HG03521 (cell line): ENCODE data around the gene PRSS27.

Experiments
- ATAC-seq: cut with Tn5 transposase; IDR thresholded peaks from one replicate; pipeline ENCODE4 v1.9.1; 2021; ENCODE audit warnings: mild to moderate bottlenecking, moderate library complexity; ENCODE audit not compliant: unreplicated experiment

Gene PRSS27

DNA sequence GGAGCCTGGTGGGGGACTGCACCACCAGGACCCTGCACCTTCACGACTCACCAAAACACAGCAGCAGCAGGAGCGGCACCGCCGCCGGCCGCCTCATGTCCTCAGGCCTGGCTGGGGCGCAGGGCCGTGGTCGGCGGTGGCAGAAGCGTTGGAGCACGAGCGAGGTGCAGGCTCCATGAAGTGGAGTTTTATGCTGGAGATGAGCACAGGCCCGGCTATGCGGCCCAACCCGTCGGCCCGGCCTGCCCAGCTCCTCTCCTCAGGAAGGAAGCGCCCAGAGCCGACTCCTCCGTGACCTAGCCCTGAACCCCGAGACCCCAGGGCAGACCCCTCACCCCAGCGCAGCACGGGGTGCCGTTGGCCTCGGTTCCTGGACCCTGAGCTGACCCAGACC lies at the start of gene PRSS27:
Gene PRSS27, minus strand, starts transcription at position 161 of the 394 bp plus-strand sequence. Its CDS starts 64 bp downstream, at position 97.
- ATAC-seq = no peak

DNA sequence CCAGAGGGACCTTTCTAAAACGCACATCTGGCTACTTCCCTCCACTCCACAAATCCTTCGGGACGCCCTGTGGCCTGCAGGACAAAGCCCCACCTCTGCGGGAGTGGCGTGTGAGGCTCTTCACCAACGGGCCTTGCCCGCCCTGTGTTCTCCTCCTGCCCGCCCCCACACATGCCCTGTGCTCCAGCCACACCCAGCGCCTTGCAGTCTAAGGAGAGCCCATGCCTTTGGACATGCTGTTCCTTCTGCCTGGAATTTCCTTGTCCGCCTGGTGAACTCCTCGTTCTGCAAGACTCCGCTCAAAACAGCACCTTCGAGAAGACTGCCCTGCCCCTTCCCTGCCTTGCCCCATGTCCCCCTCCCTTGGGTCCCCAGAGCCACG lies 49.6 kb upstream of the PRSS27 start:
- ATAC-seq = no peak

DNA sequence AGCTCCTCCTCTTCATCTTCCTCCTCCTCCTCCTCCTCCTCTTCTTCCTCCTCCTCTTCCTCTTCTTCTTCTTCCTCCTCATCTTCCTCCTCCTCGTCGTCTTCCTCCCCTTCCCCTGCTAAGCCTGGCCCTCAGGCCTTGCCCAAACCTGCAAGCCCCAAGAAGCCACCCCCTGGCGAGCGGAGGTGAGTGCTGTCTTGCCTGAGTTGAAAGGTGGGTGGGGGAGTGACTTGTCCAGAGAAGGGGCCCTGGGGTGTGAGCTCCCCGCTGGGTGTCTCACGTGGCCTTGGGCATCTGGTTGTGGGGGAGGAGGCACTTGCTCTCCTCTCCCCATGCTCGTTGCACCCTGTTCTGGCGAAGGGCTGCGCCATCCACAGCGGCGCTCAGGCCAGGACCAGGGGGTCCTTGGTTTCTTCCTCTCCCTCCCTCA lies 49.1 kb upstream of the PRSS27 start:
- ATAC-seq = no peak

DNA sequence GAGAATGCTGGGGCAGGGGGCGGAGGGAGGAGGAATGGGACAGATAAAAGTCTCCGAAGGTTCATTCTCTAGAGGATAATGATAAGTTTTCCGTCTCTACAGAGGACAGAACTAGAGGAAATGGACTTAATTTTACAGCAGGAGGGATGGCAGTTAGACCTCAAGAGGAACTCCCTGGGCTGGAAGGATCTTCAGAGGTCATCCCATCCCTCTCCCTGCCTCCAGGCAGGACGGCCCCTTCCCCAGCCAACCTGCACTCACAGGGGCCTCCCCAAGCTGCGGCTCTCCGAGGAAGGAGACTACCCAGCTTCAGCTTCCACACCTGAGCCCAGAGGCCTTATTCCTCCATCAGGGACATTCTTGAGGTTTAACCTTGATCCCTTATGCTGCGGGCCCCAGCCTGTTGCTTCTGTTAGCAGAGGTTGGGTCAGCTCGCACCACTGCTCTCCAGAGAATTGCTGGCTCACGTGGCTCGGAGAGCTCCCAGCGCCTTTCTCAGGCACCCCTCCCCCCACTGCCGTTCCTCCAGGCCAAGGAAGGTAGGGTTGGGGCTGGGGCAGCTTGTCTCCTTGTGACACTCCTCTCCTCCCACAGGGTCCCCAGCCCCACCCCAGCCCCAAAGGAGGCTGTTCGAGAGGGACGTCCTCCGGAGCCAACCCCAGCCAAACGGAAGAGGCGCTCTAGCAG lies 48.5 kb upstream of the PRSS27 start:
- ATAC-seq = no peak

DNA sequence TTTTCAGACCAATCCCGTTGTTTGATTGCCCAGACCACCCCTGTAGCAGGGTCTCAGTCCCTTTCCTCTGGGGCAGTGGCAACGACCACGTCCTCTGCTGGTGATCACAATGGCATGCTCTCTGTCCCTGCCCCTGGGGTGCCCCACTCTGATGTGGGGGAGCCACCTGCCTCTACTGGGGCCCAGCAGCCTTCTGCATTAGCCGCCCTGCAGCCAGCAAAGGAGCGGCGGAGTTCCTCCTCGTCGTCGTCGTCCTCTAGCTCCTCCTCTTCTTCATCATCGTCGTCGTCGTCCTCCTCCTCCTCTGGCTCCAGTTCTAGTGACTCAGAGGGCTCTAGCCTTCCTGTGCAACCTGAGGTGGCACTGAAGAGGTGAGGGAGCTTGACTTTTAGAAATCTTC lies 47.9 kb upstream of the PRSS27 start:
- no peak for ATAC-seq

DNA sequence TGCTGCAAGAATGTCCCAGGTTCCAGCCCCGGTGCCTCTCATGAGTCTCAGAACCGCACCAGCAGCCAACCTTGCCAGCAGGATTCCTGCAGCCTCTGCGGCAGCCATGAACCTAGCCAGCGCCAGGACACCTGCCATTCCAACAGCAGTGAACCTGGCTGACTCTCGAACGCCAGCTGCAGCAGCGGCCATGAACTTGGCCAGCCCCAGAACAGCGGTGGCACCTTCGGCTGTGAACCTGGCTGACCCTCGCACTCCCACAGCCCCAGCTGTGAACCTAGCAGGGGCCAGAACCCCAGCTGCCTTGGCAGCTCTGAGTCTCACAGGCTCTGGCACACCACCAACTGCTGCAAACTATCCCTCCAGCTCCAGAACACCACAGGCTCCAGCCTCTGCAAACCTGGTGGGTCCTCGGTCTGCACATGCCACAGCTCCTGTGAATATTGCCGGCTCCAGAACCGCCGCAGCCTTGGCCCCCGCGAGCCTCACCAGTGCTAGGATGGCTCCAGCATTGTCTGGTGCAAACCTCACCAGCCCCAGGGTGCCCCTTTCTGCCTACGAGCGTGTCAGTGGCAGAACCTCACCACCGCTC lies 47.2 kb upstream of the PRSS27 start:
- ATAC-seq = no peak

DNA sequence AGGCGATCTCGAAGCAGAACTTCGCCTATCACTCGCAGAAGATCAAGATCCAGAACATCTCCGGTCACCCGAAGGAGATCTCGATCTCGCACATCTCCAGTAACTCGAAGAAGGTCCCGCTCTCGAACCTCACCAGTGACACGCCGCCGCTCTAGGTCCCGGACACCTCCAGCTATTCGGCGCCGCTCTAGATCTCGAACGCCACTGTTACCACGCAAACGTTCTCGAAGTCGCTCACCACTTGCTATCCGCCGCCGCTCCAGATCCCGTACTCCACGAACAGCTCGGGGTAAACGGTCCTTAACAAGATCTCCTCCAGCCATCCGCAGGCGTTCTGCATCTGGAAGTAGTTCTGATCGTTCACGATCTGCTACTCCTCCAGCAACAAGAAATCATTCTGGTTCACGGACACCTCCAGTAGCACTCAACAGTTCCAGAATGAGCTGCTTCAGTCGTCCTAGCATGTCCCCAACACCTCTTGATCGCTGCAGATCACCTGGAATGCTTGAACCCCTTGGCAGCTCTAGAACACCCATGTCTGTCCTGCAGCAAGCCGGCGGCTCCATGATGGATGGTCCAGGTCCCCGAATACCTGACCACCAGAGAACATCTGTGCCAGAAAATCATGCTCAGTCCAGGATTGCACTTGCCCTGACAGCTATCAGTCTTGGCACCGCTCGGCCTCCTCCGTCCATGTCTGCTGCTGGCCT lies 46.6 kb upstream of the PRSS27 start:
- ATAC-seq = no peak

DNA sequence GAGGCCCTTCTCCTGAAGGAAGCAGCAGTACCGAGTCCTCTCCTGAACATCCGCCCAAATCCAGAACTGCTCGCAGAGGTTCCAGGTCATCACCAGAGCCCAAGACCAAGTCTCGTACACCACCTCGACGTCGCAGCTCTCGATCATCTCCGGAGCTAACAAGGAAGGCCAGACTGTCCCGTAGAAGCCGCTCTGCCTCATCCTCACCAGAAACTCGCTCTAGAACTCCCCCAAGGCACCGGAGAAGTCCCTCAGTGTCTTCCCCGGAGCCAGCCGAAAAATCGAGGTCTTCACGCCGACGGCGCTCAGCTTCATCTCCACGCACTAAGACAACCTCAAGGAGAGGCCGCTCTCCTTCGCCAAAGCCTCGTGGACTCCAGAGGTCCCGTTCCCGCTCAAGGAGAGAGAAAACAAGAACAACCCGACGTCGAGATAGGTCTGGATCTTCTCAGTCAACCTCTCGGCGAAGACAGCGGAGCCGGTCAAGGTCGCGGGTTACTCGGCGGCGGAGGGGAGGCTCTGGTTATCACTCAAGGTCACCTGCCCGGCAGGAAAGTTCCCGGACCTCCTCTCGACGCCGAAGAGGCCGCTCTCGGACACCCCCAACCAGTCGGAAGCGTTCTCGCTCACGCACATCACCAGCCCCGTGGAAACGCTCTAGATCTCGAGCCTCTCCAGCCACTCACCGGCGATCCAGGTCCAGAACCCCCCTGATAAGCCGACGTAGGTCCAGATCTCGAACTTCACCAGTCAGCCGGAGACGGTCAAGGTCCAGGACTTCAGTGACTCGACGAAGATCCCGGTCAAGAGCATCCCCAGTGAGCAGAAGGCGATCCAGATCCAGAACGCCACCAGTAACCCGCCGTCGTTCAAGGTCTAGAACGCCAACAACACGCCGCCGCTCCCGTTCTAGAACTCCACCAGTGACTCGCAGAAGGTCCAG lies 45.7 kb upstream of the PRSS27 start:
- ATAC-seq = no peak

DNA sequence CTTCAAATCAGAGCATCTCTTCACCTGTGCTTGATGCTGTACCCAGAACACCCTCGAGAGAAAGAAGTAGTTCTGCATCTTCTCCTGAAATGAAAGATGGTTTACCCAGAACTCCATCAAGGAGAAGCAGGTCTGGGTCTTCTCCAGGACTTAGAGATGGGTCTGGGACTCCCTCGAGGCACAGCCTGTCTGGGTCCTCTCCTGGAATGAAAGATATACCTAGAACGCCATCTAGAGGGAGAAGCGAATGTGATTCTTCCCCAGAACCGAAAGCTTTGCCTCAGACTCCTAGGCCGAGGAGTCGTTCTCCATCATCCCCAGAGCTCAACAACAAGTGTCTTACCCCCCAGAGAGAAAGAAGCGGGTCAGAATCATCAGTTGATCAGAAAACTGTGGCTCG lies 44.7 kb upstream of the PRSS27 start:
- no peak for ATAC-seq

DNA sequence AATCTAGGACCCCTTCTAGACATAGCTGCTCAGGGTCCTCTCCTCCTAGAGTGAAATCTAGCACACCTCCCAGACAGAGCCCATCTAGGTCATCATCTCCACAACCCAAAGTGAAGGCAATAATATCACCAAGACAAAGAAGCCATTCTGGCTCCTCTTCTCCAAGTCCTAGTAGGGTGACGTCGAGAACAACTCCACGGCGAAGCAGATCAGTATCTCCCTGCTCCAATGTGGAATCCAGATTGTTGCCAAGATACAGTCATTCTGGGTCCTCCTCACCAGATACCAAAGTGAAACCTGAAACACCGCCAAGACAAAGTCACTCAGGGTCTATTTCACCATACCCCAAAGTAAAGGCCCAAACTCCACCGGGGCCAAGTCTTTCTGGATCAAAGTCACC lies 43.1 kb upstream of the PRSS27 start:
- no peak for ATAC-seq

DNA sequence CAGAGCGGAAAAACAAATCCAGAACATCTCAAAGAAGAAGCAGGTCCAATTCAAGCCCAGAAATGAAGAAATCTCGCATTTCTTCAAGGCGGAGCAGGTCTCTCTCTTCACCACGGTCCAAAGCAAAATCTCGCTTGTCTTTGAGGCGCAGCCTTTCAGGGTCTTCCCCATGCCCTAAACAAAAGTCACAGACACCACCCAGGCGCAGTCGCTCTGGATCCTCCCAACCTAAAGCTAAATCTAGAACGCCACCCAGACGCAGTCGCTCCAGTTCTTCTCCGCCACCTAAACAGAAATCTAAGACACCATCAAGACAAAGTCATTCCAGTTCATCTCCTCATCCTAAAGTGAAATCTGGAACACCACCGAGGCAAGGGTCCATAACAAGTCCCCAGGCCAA lies 42.7 kb upstream of the PRSS27 start:
- no peak for ATAC-seq

DNA sequence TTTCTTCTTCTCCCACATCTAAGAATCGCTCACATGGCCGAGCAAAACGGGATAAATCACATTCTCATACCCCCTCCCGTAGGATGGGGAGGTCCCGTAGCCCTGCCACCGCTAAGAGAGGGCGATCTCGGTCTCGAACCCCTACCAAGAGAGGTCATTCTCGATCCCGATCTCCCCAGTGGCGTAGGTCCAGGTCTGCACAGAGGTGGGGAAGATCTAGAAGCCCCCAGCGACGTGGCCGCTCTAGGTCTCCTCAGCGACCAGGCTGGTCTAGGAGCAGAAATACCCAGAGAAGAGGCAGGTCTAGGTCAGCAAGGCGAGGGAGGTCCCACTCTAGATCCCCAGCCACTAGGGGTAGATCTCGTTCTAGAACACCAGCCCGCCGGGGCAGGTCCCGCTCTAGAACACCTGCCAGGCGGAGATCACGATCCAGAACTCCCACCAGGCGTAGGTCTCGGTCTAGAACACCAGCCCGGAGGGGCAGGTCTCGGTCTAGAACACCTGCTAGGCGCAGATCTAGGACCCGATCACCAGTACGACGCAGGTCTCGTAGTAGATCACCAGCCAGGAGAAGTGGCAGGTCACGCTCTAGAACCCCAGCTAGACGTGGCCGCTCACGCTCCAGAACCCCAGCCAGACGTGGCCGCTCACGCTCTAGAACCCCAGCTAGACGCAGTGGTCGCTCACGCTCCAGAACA lies 42.0 kb upstream of the PRSS27 start:
- no peak for ATAC-seq

DNA sequence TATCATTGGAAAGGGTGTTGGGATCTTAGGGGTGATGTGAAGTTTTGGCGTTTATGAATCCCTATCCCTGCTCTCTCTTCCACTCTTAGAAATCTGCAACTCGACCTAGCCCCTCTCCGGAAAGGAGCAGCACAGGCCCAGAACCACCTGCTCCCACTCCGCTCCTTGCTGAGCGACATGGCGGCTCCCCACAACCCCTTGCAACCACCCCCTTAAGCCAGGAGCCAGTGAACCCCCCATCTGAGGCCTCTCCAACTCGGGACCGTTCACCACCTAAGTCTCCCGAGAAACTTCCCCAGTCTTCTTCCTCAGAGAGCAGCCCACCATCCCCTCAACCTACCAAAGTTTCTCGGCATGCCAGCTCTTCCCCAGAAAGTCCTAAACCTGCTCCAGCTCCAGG lies 41.4 kb upstream of the PRSS27 start:
- no peak for ATAC-seq

DNA sequence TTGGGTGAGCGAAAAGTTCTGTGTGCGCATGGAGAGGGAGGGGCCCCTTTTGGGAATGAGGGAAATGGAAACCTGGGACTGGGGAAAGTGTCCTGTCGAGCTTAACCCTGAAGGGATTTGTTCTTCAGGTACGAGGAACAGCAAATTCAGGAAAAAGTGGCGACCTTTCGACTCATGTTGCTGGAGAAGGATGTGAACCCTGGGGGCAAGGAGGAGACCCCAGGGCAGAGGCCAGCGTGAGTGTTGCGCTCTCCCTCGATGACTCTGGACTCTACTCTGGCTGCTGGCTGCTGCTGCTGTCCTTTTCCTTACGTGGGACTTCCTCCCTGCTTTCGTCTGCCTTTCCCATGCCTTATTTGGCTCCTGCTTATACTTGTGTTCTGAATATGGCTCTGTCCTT lies 37.3 kb upstream of the PRSS27 start:
- no peak for ATAC-seq

DNA sequence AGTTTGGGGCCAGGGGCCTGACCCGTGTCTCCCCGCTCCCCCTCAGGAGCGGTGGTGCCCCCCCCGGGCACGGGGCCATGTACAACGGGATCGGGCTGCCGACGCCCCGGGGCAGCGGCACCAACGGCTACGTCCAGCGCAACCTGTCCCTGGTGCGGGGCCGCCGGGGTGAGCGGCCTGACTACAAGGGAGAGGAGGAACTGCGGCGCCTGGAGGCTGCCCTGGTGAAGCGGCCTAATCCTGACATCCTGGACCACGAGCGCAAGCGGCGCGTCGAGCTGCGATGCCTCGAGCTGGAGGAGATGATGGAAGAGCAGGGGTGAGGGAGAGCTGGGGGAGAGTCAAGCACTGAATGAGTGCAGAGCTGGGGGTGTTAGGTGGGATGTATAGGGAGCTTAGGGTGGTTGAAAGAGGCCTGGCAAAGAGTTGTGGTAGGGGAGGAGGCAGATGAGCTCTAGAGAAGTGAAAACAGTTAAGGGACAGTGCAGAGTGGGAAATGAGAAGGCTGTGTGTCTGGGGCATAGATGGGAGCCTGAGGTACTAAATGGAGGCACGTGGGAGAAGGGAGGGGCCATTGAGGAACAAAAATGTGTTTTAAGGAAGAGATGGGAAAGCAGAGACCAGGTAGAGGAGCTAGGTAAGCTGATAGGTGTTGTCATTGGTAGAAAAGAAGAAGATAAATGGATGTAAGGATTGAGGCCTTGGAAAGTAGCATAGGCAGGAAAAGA lies 36.4 kb upstream of the PRSS27 start:
- ATAC-seq = no peak

DNA sequence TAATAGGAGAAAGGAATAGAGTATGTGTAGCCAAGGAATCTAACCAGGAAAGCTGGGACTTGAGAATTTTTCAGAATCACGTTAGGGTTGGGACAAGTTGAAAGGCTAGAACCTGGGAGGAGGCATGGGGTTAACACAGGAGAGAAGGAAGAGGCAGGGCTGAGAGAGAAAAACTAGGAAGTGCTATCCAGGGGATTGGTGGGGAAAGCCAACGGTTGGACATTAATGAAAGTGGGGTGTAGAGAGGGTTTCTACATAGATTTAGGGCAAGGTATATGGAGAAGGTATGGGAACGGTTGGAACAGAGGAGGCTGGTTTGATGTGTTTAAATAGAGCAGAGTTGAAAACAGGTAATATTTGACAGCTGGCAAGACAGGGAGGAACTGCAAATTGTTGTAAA lies 35.1 kb upstream of the PRSS27 start:
- ATAC-seq = no peak

DNA sequence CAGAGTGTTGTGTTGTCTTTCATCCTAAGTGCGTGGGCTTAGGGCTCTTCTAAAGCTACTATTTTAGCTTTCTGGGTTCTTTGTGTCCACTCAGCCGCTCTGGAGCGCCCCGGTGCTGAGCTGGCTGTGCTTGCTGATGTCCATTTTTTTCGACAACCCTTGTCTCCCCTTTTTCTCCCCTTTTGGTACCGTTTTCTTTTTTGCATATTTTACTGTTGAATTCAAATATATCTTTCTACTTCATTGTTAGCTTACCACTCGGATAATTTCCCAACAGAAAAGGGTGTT lies 33.7 kb upstream of the PRSS27 start:
- no peak for ATAC-seq

DNA sequence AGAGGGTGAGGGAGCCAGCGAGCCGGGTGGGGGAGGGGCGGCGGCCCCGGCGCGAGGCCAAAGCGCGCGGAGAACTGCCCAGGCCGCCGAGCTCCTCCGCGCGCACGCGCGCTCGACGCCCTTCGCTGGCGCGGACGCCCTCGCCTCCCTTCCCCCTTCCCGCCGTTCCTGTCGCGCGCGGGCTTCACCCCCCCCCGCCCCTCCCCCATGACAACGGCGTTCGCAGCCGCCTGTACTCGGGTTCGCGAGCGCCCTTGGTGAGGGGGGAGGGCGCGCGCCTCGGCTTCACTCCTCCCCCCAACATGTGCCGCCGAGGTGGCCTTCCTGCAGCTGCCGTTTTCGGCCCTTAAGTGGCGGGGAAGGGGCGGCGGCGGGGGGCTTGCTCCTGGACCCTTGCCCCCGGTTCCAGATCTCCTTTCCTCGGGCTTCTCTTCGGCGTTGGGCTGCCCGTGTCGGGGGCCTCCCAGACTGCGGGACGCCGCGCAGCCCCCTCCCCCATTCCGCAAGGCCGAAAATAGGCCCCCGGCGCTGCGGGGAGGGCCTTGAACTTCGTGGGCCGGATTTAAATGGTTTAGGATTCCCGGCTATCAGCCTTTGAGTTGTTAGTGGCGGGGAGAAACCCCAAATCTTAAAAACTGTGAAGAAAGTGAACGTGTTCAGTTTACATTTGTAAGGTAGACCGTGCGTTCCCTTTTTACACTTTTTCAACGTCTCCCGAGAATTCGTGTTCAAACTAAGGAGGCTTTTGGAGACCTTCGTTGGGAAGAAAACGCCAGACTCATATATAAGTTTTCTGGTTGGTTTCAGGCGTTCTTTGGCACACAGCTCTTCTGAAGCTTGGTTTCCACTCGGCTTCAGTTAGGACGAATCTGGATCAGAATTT lies 33.1 kb upstream of the PRSS27 start:
- ATAC-seq = peak; percentile 44
